ENCODE results near the gene TOGARAM1.

Gene TOGARAM1

GRCh38 chr14:44940944-44941343, 21.0 kb upstream of the TOGARAM1 start:
- TF ChIP-seq CTCF (IDR thresholded peaks at IDR 0.05; ENCODE audit: low read length, missing control alignments): no peak
- DNase-seq (ENCODE audit: low read depth): no peak

GRCh38 chr14:44941591-44941990, 20.4 kb upstream of the TOGARAM1 start:
- TF ChIP-seq CTCF (IDR thresholded peaks at IDR 0.05; ENCODE audit: low read length, missing control alignments): no peak
- H3K4me3 ChIP-seq (replicated peaks; ENCODE audit: low read depth, low read length): no peak overlapping the region
- DNase-seq (ENCODE audit: low read depth): no peak

More at GRCh38 chr14:44940944-44941343, 21.0 kb upstream of the TOGARAM1 start:
- H3K4me3 ChIP-seq (replicated peaks; ENCODE audit: low read depth, low read length): no peak overlapping the region

- TF ChIP-seq CTCF (IDR thresholded peaks at IDR 0.05; ENCODE audit: low read length, missing control alignments): no peak
- no peak for DNase-seq (ENCODE audit: low read depth)
- H3K4me3 ChIP-seq (replicated peaks; ENCODE audit: low read depth, low read length): no peak overlapping the region
Measured at GRCh38 chr14:44942436-44942835, 19.6 kb upstream of the TOGARAM1 start.

GRCh38 chr14:44944107-44944506, 17.9 kb upstream of the TOGARAM1 start:
- no peak overlapping the region for H3K4me3 ChIP-seq (replicated peaks; ENCODE audit: low read depth, low read length)
- no peak for DNase-seq (ENCODE audit: low read depth)
- no peak for TF ChIP-seq CTCF (IDR thresholded peaks at IDR 0.05; ENCODE audit: low read length, missing control alignments)

GRCh38 chr14:44945264-44945663, 16.7 kb upstream of the TOGARAM1 start:
- no peak for TF ChIP-seq CTCF (IDR thresholded peaks at IDR 0.05; ENCODE audit: low read length, missing control alignments)
- H3K4me3 ChIP-seq (replicated peaks; ENCODE audit: low read depth, low read length): no peak overlapping the region
- peak; percentile 44 for DNase-seq (ENCODE audit: low read depth)

- DNase-seq (ENCODE audit: low read depth): no peak
- TF ChIP-seq CTCF (IDR thresholded peaks at IDR 0.05; ENCODE audit: low read length, missing control alignments): no peak
- no peak overlapping the region for H3K4me3 ChIP-seq (replicated peaks; ENCODE audit: low read depth, low read length)
Measured at GRCh38 chr14:44951051-44951450, 10.9 kb upstream of the TOGARAM1 start.

GRCh38 chr14:44952391-44953110, 9.4 kb upstream of the TOGARAM1 start:
- no peak for TF ChIP-seq CTCF (IDR thresholded peaks at IDR 0.05; ENCODE audit: low read length, missing control alignments)
- no peak overlapping the region for H3K4me3 ChIP-seq (replicated peaks; ENCODE audit: low read depth, low read length)
- DNase-seq (ENCODE audit: low read depth): no peak

Measured in fibroblast of pulmonary artery (primary cell).